Measurements from ENCODE around the gene ZNF585A. TPM values are rescaled to one million over a fixed set of nuclear protein-coding genes. Genes with fewer than 3 reads are reported as not detected.

ZNF585A gene
- total RNA-seq, 1 donor from 2014 or later: 17.0 TPM

DNA sequence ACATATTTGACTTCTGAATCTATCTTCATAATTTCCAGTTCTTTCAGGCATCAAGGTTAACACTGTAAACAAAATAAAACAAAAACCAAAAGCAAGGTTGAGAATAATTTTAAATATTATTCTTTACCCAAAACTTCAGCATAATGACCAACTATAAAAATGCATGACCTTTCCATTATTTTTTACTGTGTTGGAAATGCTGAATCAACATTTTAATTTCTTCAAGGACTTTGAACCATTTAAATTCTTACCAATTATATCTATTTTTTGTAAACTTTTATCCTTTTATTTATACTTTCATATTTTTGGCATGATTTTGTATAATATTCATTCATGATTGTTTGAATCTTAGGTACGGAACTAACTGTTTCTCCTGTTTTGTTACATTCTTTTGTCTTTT is 6.9 kb downstream of the ZNF585A start:
- Mint-ChIP-seq H3K4me3 (no peak overlapping the region), H3K4me1 (no peaks in the 10 kb centered on the region), H3K9me3 (peaks cover 33% of the 10 kb centered on the region), H3K36me3 (ENCODE audit: low read depth) (peaks cover 89% of the 10 kb centered on the region), H3K27me3 (no peaks in the 10 kb centered on the region), H3K27ac (no peak overlapping the region)
- ATAC-seq (ENCODE audit: low read depth) (no peak), DNase-seq (no peak)
- intact Hi-C loops (cut with micrococcal nuclease): no loop called here
- TF ChIP-seq, protein P1, sequence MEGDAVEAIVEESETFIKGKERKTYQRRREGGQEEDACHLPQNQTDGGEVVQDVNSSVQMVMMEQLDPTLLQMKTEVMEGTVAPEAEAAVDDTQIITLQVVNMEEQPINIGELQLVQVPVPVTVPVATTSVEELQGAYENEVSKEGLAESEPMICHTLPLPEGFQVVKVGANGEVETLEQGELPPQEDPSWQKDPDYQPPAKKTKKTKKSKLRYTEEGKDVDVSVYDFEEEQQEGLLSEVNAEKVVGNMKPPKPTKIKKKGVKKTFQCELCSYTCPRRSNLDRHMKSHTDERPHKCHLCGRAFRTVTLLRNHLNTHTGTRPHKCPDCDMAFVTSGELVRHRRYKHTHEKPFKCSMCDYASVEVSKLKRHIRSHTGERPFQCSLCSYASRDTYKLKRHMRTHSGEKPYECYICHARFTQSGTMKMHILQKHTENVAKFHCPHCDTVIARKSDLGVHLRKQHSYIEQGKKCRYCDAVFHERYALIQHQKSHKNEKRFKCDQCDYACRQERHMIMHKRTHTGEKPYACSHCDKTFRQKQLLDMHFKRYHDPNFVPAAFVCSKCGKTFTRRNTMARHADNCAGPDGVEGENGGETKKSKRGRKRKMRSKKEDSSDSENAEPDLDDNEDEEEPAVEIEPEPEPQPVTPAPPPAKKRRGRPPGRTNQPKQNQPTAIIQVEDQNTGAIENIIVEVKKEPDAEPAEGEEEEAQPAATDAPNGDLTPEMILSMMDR (IDR thresholded peaks at IDR 0.05): no peak
- ChIA-PET CTCF (no interaction called here), POLR2A (no interaction called here)

DNA sequence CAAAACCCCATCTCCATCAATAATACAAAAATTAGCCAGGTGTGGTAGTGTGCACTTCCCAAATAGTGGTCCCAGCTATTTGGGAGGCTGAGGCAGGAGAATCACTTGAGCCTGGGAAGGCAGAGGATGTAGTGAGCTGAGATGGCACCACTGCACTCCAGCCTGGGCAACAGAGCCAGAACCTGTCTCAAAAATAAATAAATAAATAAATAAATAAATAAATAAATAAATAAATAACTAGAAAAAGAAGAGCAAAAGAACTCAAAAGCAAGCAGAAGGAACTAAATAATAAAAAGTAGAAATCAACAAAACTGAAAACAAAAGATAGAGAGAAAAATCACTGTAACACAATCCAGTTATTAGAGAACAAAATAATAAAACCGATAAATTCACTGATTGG is 12.3 kb downstream of the ZNF585A start:
- Mint-ChIP-seq H3K4me1 (no peaks in the 10 kb centered on the region), H3K36me3 (ENCODE audit: low read depth) (peaks cover 93% of the 10 kb centered on the region), H3K9me3 (peaks cover 43% of the 10 kb centered on the region), H3K27me3 (no peaks in the 10 kb centered on the region), H3K4me3 (no peak overlapping the region), H3K27ac (no peak overlapping the region)
- ChIA-PET CTCF (no interaction called here), POLR2A (no interaction called here)
- intact Hi-C loops (cut with micrococcal nuclease): no loop called here
- TF ChIP-seq, protein P1 (IDR thresholded peaks at IDR 0.05): no peak
- ATAC-seq (ENCODE audit: low read depth) (no peak), DNase-seq (no peak)

DNA sequence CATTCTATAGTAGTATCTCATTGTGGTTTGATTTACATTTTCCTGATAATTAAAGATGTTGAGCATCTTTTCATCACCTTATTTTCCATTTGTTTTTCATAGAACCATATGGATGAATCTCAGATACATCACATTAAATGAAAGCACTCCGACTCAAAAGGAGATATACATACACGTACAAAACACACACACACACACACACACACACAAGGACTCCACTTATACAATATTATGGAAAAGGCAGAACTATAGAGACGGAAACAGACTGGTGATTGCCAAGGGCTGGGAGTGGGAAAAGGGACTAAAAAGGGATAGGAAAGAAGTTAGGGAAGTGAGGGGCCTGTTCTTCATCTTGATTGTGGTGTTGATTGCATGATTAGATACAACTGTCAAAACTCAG is 24.3 kb downstream of the ZNF585A start:
- intact Hi-C loops (cut with micrococcal nuclease): no loop called here
- Mint-ChIP-seq H3K4me3 (no peak overlapping the region), H3K9me3 (peaks cover 51% of the 10 kb centered on the region), H3K4me1 (no peaks in the 10 kb centered on the region), H3K27me3 (no peaks in the 10 kb centered on the region), H3K36me3 (ENCODE audit: low read depth) (peaks cover 66% of the 10 kb centered on the region), H3K27ac (no peak overlapping the region)
- DNase-seq: no peak
- no peak for ATAC-seq (ENCODE audit: low read depth)
- ChIA-PET POLR2A (no interaction called here), CTCF (no interaction called here)
- TF ChIP-seq, protein P1 (IDR thresholded peaks at IDR 0.05): no peak

DNA sequence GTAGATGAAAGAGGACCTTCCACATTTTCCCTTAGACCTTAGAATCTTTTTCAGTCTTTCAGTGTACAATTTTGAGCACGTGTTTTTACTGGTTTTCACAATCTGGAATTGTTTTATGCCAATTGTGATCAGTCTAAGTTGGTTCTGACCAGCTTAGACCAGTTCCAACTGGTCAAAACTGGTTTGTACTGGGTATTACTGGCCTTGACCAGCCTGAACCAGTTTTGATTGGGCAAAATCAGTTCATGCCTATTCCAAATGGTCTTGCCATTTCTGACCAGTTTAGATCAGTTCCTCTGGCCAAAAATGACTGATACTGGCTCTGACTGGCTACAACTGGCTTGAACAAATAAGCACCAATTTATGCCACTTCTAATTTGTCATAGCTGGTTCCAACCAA is 36.4 kb downstream of the ZNF585A start:
- no peak for DNase-seq
- Mint-ChIP-seq H3K9me3 (peaks cover 55% of the 10 kb centered on the region), H3K4me1 (no peaks in the 10 kb centered on the region), H3K36me3 (ENCODE audit: low read depth) (peaks cover 46% of the 10 kb centered on the region), H3K4me3 (no peak overlapping the region), H3K27ac (no peak overlapping the region), H3K27me3 (no peaks in the 10 kb centered on the region)
- TF ChIP-seq, protein P1 (IDR thresholded peaks at IDR 0.05): no peak
- CTCF ChIA-PET: no interaction called here
- ATAC-seq (ENCODE audit: low read depth): no peak
- POLR2A ChIA-PET: no interaction called here
- intact Hi-C loops (cut with micrococcal nuclease): no loop called here

DNA sequence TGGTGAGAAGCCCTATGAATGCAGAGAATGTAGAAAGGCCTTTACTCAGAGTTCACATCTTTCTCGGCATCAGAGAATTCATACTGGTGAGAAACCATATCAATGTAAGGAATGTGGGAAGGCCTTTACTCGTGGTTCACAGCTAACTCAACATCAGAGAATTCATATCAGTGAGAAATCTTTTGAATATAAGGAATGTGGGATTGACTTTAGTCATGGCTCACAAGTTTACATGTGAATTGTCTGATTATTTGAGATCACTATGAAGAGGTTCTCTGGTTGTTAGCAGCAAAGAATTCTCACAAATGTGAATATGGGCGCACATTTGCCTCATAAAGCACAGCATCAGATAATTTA is 43.7 kb downstream of the ZNF585A start:
- no peaks in the 10 kb centered on the region for H3K4me1 Mint-ChIP-seq
- peaks cover 86% of the 10 kb centered on the region for H3K36me3 Mint-ChIP-seq (ENCODE audit: low read depth)
- ATAC-seq (ENCODE audit: low read depth): no peak
- intact Hi-C loops (cut with micrococcal nuclease): no loop called here
- no peaks in the 10 kb centered on the region for H3K27me3 Mint-ChIP-seq
- no peak overlapping the region for H3K4me3 Mint-ChIP-seq
- POLR2A ChIA-PET: interaction anchor here (0.6 kb wide), 1 partner anchor 377 kb away, joined by 5 read pairs; no protein-coding TSS in a partner anchor
- CTCF ChIA-PET: no interaction called here
- H3K27ac Mint-ChIP-seq: no peak overlapping the region
- DNase-seq: no peak
- TF ChIP-seq, protein P1 (IDR thresholded peaks at IDR 0.05): no peak
- peaks cover 52% of the 10 kb centered on the region for H3K9me3 Mint-ChIP-seq

Measured in activated B cell treated with CpG ODN at 0.5 μM for 24 hours (primary cell).